ENCODE results near the gene SHANK3. TPM values are rescaled to one million over a fixed set of nuclear protein-coding genes. Genes with fewer than 3 reads are reported as not detected.

SHANK3 gene
- total RNA-seq, 1 donor from 2014 or later, result 10.6 TPM

DNA sequence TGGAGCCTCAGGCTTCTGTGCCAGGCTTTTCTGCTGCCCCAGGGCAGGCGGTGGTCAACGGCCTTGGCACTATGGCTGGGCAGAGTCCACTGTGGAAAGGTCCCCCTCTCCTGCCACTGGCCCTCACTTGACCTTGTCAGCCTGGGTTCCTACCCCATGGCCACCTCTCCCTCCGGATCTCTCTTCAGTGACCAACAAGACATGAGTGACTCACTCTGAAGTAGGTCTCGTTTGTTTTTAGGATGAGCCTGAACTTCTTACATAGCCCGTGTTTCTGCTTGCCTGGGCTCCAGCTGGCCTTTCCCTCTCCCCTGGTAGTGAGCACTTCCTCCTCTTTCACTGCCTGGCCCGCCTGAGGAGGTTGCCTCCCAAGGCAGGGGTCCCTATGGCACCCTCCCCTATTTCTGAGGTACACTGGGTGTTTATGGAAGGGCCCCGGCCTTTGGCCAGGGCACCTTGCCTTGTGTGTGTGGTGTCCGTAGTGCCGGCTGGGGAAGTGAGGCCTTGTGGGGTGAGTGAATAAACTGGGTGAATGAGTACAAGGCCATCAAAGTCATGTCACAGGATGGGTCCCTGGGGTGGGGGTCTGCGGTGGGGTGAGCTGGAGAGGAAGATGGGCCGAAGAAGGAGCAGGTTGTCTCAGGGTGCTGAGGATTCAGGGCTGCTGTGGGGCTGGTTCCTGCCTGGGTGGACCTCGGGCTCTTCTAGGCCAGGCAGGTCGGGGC lies 5.0 kb downstream of the SHANK3 start:
- Mint-ChIP-seq H3K27ac (ENCODE audit: unreplicated experiment) (no peak overlapping the region), H3K4me1 (ENCODE audit: low read depth, unreplicated experiment) (peaks cover 3% of the 10 kb centered on the region), H3K36me3 (ENCODE audit: low read depth, unreplicated experiment) (peaks cover 5% of the 10 kb centered on the region), H3K9me3 (ENCODE audit: unreplicated experiment) (peaks cover 7% of the 10 kb centered on the region), H3K27me3 (ENCODE audit: low read depth, unreplicated experiment) (peaks cover 12% of the 10 kb centered on the region), H3K4me3 (ENCODE audit: unreplicated experiment) (no peak overlapping the region)
- H3K4me3 ChIP-seq (ENCODE audit: insufficient read depth, low read depth, low read length), result no peak overlapping the region
- DNase-seq (ENCODE audit: low read depth) (no peak), FAIRE-seq (no peak)
- peaks cover 16% of the 10 kb centered on the region for H3K27me3 ChIP-seq (ENCODE audit: insufficient read depth, low read length)
- TF ChIP-seq EZH2 (IDR thresholded peaks at IDR 0.05; ENCODE audit: insufficient read depth, low read length), result no peak
- TF ChIP-seq, protein P1, sequence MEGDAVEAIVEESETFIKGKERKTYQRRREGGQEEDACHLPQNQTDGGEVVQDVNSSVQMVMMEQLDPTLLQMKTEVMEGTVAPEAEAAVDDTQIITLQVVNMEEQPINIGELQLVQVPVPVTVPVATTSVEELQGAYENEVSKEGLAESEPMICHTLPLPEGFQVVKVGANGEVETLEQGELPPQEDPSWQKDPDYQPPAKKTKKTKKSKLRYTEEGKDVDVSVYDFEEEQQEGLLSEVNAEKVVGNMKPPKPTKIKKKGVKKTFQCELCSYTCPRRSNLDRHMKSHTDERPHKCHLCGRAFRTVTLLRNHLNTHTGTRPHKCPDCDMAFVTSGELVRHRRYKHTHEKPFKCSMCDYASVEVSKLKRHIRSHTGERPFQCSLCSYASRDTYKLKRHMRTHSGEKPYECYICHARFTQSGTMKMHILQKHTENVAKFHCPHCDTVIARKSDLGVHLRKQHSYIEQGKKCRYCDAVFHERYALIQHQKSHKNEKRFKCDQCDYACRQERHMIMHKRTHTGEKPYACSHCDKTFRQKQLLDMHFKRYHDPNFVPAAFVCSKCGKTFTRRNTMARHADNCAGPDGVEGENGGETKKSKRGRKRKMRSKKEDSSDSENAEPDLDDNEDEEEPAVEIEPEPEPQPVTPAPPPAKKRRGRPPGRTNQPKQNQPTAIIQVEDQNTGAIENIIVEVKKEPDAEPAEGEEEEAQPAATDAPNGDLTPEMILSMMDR (IDR thresholded peaks at IDR 0.05; ENCODE audit: insufficient read depth, low read depth, low read length), result no peak
- no peak overlapping the region for H3K27ac ChIP-seq (ENCODE audit: low read depth, low read length)
- no peaks in the 10 kb centered on the region for H3K79me2 ChIP-seq (ENCODE audit: insufficient read depth, low read length)
- no peak overlapping the region for H3K9ac ChIP-seq (ENCODE audit: low read length)
- H3K36me3 ChIP-seq (ENCODE audit: insufficient read depth, low read length), result no peaks in the 10 kb centered on the region
- no peaks in the 10 kb centered on the region for H4K20me1 ChIP-seq (ENCODE audit: insufficient read depth, low read length)
- H3K4me1 ChIP-seq (ENCODE audit: insufficient read depth, low read length), result peaks cover 2% of the 10 kb centered on the region
- H3K9me3 ChIP-seq (ENCODE audit: insufficient read depth, low read depth, low read length), result peaks cover 4% of the 10 kb centered on the region
- no peak overlapping the region for H2AFZ ChIP-seq (ENCODE audit: low read depth, low read length)
- no peak overlapping the region for H3K4me2 ChIP-seq (ENCODE audit: low read length)

DNA sequence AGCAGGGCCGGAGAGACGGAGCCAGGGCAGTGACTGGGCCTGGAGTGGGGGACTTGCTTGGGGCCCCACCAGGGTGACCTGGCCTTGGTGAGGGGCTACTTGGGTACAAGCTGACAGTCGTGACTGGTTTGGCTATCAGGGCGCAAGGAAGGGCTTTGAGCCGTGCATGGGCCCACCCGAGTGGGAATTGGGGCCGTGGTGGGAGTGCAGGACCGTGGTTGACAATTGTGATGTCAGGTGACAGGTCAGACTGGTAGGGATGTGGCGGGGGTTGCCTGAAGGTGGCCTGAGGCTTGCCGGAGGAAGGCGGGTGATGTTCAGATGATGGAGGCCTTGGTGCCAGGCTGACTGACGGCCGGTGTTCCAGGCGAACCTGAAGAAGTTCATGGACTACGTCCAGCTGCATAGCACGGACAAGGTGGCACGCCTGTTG lies 5.6 kb downstream of the SHANK3 start:
- Histone ChIP-seq H3K79me2 (ENCODE audit: insufficient read depth, low read length) (no peaks in the 10 kb centered on the region), H3K4me3 (ENCODE audit: insufficient read depth, low read depth, low read length) (no peak overlapping the region), H3K27ac (ENCODE audit: low read depth, low read length) (no peak overlapping the region), H3K27me3 (ENCODE audit: insufficient read depth, low read length) (peaks cover 12% of the 10 kb centered on the region), H3K9me3 (ENCODE audit: insufficient read depth, low read depth, low read length) (peaks cover 4% of the 10 kb centered on the region), H3K4me1 (ENCODE audit: insufficient read depth, low read length) (peaks cover 2% of the 10 kb centered on the region), H3K36me3 (ENCODE audit: insufficient read depth, low read length) (no peaks in the 10 kb centered on the region), H3K4me2 (ENCODE audit: low read length) (no peak overlapping the region), H2AFZ (ENCODE audit: low read depth, low read length) (no peak overlapping the region), H4K20me1 (ENCODE audit: insufficient read depth, low read length) (no peaks in the 10 kb centered on the region), H3K9ac (ENCODE audit: low read length) (no peak overlapping the region)
- Mint-ChIP-seq H3K9me3 (ENCODE audit: unreplicated experiment) (peaks cover 4% of the 10 kb centered on the region), H3K4me1 (ENCODE audit: low read depth, unreplicated experiment) (peaks cover 3% of the 10 kb centered on the region), H3K27me3 (ENCODE audit: low read depth, unreplicated experiment) (peaks cover 9% of the 10 kb centered on the region), H3K4me3 (ENCODE audit: unreplicated experiment) (no peak overlapping the region), H3K27ac (ENCODE audit: unreplicated experiment) (no peak overlapping the region), H3K36me3 (ENCODE audit: low read depth, unreplicated experiment) (peaks cover 7% of the 10 kb centered on the region)
- TF ChIP-seq, protein P1 (IDR thresholded peaks at IDR 0.05; ENCODE audit: insufficient read depth, low read depth, low read length), result no peak
- no peak for TF ChIP-seq EZH2 (IDR thresholded peaks at IDR 0.05; ENCODE audit: insufficient read depth, low read length)
- DNase-seq (ENCODE audit: low read depth) (no peak), FAIRE-seq (no peak)
